ENCODE data around the gene SARDH.
A peak's percentile ranks its signal among the peaks of the same experiment; 100 is the strongest.

The SARDH gene

DNA sequence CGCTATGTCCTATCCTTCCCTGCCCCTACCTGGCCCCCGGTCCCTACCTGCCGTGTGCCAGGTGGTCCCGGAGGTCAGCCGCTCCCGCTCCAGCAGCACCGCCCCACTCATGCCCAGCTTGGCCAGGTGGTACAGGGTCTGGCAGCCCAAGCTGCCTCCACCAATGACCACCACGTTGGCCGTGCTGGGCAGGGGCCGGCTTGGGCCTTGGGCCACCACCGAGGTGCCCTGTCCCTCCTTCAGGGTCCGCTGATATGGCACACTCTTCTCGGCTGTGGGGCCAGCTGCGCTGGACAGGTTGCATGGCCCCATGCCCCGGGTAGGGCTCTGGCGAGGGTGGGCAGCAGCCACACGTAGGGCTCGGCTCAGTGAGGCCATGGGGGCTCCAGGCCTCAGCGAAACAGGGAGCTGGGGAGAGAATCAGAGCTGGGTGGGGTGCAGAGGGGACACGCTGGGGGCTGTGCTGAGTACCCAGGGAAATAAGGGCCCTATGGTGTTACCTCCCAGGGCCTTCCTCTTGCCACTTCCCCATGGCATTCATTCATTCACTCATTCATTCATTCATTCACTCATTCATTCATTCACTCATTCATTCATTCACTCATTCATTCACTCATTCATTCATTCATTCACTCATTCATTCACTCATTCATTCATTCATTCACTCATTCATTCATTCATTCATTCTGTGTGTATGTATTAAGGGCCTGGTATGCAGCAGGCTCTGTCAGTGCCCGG, 4.2 kb downstream of the SARDH start:
- no peak for DNase-seq (ENCODE audit: low spot score)

DNA sequence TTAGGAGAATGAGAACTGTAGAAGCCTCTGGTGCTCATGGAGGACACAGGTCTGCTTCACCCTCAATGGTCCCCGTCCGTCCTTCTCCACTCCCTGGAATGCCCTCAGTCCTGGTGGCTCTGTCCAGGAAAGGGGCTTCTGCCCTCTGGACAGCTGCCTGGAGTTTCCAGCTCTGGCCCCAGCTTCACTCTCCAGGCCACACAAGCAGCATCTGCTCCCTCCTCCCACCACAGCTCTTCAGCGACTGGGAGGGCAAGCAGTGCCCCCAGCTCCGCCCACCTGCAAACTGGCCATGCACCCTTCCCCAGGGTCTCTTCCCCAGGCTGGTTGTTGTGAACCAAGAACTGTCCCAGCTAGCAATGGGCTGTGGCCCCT, 4.7 kb downstream of the SARDH start:
- no peak for DNase-seq (ENCODE audit: low spot score)

- no peak for DNase-seq (ENCODE audit: low spot score)
Measured at GRCh38 chr9:133732639-133733408, 5.3 kb downstream of the SARDH start.

DNA sequence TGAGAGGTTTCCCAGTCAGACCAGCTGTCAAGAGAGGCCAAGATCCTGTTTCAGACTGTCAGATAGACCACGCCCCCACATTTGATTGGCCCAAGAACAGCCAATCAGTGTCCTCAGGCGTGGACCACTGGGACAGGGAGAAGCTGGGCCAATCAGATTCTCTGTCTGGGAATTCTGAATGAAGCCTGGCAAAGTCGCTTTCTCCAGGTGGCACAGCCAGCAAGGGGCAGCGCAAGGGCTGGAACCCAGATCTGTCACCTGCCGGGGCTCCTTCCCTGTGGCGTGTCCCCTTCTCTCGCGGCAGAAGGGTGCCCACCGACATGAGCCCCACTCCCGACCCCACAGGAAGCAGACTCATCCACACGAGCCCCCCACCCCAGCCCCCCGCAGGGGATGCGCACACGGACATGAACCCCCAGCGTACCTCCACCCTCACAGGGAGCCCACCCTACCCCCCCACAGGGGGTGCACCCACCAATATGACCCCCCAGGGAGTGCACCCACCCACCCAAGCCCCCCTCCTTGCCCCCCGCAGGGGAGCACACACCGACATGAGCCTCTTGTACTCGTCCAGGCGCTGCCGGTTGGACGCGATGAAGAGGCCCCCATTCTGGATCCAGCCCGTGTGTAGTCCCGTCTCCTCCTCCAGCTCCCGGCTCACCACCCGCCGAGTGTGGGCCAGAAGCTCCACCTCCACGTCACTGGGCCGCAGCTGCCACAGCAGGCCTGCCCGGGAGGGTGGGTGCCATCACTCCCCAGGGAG, 6.1 kb downstream of the SARDH start:
- DNase-seq (ENCODE audit: low spot score) = no peak

DNA sequence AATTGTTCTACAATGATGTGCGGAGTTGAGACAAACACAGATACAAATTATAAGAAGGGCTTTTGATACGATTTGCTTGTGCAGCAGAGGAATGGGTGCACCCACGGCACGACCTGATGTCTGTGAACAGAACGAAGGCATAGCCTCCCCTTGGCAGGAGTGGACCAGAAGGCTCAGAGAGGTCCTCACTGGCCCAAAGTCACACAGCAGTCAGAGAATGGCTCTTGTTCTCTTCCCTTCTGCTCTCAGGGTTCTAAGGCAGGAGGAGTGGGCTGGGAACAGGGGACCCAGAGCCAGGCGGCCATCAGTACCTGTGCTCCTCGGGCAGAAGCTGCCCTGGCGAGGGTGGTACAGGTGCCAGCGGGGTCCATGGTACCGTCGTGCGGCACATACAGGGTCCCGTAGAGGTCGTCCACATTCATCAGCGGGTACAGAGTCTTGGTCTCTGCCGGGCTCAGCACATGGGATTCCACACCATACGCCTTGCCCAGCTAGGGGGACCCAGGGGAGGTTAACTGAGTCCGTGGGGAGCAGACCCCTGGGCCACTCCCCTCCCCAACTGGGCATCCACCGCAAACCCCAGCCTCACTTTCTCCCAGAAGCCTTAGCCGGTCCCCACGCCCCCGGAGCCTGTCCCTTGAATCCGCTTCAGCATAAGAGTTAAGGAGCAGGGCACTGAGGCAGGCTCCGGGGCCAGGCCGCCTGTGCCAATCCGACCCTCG, 7.0 kb downstream of the SARDH start:
- no peak for DNase-seq (ENCODE audit: low spot score)

DNA sequence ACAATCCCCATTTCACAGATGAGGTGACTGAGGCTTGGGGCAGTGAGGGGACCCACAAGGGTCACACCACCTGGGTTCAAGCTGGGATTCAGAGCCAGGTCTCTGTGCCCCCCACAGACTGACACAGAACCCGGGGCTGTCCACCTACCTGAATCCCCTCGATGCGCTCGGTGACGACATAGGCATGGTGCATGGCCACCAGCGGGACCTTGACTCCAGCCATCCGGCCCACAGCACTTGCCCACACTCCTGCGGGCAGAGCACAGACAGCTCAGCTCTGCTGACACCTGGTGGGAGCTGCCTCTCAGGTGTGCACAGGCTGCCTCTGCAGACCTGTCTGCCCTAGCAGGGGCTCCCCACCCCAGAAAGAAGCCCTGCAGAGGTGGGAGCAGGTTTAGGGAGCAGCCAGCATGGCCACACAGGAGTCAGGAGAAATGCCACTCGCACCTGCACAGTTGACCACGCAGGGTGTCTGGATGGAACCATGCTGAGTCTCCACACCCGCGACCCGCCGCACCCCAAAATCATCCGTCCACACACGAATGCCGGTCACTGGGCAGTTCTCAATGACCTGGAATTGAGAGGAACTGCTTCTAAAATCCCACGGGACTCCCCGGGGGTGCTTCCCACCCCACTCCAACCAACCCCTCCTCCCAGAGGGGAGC, 8.4 kb downstream of the SARDH start:
- no peak for DNase-seq (ENCODE audit: low spot score)

- no peak for DNase-seq (ENCODE audit: low spot score)
Measured at GRCh38 chr9:133728856-133729616, 9.1 kb downstream of the SARDH start.

- DNase-seq (ENCODE audit: low spot score) = no peak
Measured at GRCh38 chr9:133727876-133728441, 10.2 kb downstream of the SARDH start.

DNA sequence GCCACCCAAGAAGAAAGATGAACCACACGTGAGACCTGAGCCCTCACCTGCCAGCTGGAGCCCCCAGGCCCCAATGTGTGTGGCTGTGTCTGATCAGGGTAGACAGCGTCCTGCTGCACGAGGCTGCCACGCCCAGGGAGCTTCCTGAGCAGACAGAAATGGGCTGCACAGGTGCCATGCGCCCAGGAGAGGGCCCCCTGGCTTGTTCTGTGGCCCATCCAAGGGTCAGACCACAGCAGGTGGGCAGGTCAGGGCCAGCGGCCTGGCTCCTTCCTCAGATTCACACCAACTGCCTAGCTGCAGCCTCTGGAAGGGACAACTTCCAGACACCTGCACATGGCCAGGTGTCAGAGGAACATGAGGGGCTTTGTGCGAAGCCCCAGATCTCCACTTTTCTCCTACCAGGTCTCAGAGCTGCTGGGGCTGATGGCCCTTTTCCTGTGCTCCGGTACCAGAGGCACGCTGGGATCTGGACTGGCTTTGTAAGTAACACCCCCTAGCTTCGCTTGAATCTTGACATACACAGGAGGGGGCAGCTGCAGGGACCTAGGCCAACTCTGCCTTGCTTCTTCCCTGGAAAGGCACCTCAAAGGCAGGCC, 10.8 kb downstream of the SARDH start:
- DNase-seq (ENCODE audit: low spot score) = no peak

GRCh38 chr9:133726401-133727276, 11.5 kb downstream of the SARDH start:
- DNase-seq (ENCODE audit: low spot score) = peak; percentile 64

DNA sequence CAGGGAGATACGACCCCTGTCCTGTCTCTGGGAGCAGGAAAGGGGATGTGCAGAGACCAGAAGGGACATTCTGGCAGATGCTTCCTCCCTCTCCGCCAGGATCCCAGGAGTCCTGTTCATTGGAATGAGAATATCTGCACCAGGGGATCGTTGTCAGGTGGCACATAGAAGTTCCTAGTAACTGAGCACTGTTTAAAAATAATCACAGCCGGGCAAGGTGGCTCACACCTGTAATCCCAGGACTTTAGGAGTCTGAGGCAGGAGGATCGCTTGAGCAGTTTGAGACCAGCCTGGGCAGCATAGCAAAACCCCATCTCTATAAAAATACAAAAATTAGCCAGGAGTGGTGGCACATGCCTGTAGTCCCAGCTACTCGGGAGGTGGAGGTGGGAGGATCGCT, 12.3 kb downstream of the SARDH start:
- DNase-seq (ENCODE audit: low spot score) = no peak

DNA sequence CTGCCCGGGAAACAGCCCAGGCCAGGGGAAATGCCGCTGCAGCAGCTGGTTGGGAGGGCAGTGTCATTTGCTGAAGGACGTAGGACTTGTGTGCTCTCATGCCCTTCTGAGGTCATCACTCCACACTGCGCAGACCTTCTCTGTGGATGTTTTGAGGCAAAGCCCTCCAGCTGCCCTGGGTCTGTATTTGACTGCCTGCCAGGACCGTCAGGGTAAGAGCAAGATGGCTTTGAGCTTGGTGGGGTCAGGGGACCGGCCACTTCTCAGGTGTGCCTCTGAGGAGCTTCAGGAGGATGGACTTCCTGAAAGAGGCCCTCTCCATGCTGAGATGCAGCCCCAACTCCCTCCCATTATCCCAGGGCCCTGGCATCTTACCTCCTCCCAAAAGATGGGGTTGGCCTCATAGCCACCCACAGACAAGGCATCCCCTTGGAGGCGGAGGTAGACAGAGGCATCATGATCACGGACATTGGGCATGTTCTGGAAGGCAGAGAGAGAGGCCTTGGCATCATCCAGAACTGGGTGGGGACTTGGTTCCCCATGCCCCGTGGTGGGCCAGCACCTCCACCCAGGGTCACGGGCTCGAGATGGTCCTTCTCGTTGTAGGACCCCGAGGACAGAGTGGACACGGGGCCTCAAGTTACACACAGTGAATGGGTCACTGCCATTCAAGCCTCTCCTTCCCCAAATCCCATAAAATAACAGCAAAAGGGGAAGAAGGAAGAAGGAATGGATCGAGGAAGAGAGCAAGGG, 19.4 kb downstream of the SARDH start:
- DNase-seq (ENCODE audit: low spot score) = no peak

- no peak for DNase-seq (ENCODE audit: low spot score)
Measured at GRCh38 chr9:133717113-133718031, 20.8 kb downstream of the SARDH start.

DNA sequence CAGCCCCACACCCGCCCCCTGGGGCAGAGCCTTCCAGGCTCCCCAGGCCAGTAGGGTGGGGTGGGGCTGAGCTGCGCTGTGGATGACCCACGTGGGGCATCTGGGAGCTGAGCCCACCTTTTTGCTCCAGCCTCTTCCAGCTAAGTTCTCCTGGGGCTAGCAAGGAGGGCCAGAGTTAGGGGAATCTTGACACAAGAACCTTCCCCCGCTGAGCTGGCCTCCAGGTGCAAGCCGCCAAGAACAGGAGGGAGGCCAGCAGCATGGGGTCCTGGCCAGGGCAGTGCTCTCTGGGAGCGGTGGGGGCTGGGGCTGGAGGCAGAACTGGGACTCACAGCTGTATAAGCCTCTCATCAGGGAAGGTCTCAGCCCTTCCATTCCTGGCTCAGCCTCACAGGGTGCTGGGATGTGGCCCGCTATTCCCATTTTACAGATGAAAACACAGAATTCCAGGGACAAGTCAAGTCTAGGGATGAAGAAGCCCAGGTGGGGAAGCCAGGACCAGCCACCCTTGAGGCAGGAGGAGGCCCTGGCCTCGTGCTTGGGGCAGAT, 21.5 kb downstream of the SARDH start:
- DNase-seq (ENCODE audit: low spot score) = no peak

DNA sequence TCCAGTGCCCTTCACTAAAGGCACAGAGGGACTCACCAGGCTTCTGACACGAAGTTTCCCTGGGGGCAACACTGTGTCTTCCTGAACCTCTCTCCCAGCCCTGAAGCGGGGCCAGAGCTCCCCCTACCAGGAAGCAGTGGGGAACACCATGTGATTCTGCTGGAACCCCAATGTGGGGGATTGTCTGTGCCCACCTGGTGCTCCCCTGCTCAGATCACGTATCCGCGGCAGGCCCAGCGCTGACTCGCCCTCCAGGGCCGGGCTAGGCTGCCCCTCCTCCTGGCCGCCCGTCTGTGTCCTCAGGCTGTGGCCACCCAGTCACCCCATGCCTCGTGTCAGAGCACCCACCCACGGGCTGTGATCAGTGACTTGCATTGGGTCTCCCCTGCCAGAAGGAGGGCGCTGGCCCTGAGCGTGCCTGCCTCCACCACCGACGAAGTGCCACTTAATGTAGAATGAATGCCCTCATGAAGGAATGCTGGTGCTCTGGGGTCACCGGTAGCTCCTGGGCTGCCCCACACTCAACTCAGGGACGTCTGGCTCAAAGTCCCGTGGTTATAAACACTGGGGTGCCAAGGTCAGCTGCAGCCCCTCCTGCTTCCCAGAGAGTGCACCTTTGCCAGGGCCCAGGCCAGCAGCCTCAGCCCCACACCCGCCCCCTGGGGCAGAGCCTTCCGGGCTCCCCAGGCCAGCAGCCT, 22.1 kb downstream of the SARDH start:
- DNase-seq (ENCODE audit: low spot score) = peak; percentile 26

DNA sequence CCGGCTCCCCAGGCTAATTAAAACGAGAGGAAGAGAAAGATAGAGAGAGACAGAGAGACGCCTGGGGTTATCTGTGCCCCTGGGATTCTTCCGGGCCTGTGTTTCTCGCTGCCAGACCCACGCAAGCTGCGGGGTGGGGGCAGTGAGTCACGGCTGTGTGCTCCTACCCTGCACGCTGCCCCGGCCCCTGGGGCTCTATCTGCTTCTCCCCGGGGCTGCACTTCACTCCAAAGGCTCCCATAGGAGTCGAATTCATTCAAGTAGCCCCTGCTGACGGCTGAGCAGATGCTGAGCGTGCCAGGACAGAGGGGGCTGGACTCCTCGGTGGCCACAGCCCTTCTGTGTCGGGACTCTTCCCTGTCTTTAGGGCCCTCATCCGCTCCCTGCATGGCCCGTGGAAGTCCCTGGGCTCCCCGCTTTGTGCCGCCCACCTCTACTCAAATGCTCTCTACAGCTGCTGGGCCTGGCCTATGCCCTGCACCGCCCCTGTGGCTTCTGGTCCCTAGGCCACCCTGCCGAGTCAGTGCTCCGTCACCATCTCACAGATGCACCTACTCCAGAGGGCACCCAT, 22.8 kb downstream of the SARDH start:
- DNase-seq (ENCODE audit: low spot score) = no peak

All from CD4-positive, alpha-beta T cell treated with Interleukin-2 at 100 ng/mL for 4 hours (primary cell).